ENCODE measurements around the gene ANKRD33B. TPM values are rescaled to one million over a fixed set of nuclear protein-coding genes. Genes with fewer than 3 reads are reported as not detected.
A peak's percentile ranks its signal among the peaks of the same experiment; 100 is the strongest.

The ANKRD33B gene
- total and polyA plus RNA-seq, 9 of the 15 experiments (the other 6 are each of a cell fraction or from before 2014, with no cell fraction given) = 0.10 to 1.7 (median 0.40) TPM

DNA sequence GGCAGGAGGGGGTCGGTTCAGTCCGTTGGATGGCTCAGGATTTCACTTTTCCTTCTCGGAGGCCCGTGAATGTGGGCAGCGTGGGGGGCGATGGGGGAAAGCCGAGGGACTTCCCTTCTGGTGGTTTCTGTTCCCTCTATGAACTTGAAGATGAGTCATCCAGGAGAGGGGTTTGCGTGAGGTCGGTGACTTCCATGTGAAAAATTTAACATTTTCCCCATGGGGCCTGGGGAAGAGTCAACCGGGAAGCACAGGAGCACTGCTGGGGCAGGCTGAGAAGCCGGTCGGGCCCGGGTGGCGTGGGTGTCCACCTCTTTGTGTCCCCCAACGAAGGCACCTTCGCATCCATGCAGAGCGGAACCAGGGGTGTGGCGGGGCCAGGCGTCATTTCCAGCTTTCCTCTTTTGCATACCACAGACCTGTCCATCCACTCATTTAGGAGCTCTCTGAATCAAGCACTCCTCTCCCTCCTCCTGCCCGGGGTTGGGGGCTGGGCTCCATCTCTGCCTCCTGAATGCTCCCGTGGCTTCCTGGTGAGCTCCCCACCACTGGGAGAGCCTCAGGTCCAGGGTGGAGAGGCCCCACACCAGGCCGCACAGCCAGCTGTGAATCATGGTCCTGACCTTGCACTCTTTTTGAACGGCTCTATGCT, 68.4 kb downstream of the ANKRD33B start (continued):
- TF ChIP-seq, protein P1, sequence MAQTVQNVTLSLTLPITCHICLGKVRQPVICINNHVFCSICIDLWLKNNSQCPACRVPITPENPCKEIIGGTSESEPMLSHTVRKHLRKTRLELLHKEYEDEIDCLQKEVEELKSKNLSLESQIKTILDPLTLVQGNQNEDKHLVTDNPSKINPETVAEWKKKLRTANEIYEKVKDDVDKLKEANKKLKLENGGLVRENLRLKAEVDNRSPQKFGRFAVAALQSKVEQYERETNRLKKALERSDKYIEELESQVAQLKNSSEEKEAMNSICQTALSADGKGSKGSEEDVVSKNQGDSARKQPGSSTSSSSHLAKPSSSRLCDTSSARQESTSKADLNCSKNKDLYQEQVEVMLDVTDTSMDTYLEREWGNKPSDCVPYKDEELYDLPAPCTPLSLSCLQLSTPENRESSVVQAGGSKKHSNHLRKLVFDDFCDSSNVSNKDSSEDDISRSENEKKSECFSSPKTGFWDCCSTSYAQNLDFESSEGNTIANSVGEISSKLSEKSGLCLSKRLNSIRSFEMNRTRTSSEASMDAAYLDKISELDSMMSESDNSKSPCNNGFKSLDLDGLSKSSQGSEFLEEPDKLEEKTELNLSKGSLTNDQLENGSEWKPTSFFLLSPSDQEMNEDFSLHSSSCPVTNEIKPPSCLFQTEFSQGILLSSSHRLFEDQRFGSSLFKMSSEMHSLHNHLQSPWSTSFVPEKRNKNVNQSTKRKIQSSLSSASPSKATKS (CRISPR knock-in tag; IDR thresholded peaks at IDR 0.05) = no peak
- no peak for TF ChIP-seq PHB (CRISPR knock-in tag; IDR thresholded peaks at IDR 0.05)
- TF ChIP-seq MYBL2 (IDR thresholded peaks at IDR 0.05; ENCODE audit: low read depth) = no peak
- TF ChIP-seq MYBL2 (CRISPR knock-in tag; IDR thresholded peaks at IDR 0.05; ENCODE audit: borderline replicate concordance) = no peak
- TF ChIP-seq, protein P2, sequence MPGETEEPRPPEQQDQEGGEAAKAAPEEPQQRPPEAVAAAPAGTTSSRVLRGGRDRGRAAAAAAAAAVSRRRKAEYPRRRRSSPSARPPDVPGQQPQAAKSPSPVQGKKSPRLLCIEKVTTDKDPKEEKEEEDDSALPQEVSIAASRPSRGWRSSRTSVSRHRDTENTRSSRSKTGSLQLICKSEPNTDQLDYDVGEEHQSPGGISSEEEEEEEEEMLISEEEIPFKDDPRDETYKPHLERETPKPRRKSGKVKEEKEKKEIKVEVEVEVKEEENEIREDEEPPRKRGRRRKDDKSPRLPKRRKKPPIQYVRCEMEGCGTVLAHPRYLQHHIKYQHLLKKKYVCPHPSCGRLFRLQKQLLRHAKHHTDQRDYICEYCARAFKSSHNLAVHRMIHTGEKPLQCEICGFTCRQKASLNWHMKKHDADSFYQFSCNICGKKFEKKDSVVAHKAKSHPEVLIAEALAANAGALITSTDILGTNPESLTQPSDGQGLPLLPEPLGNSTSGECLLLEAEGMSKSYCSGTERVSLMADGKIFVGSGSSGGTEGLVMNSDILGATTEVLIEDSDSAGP (CRISPR knock-in tag; IDR thresholded peaks at IDR 0.05) = no peak
- no peak for TF ChIP-seq PHTF2 (CRISPR knock-in tag; IDR thresholded peaks at IDR 0.05)
- TF ChIP-seq EZH2 (IDR thresholded peaks at IDR 0.05; ENCODE audit: borderline replicate concordance, low read depth, low read length) = no peak
- no peak for TF ChIP-seq COPS2 (conservative IDR thresholded peaks at IDR 0.05)
- TF ChIP-seq USF2 (CRISPR knock-in tag; IDR thresholded peaks at IDR 0.05) = no peak
- TF ChIP-seq IRF1 (CRISPR knock-in tag; IDR thresholded peaks at IDR 0.05; ENCODE audit: borderline replicate concordance) = no peak
- TF ChIP-seq JUND (IDR thresholded peaks at IDR 0.05; ENCODE audit: borderline replicate concordance, low read depth, low read length) = peak; percentile 50; the same call in 1 of the 2 replicates
- TF ChIP-seq JUND (tag; IDR thresholded peaks at IDR 0.05; ENCODE audit: borderline replicate concordance, low read depth, low read length) = no peak
- no peak for TF ChIP-seq NFE2L1 (tag; IDR thresholded peaks at IDR 0.05; ENCODE audit: borderline replicate concordance, low read depth)
- no peak for TF ChIP-seq ZNF133 (CRISPR knock-in tag; IDR thresholded peaks at IDR 0.05)
- TF ChIP-seq CXXC5 (CRISPR knock-in tag; IDR thresholded peaks at IDR 0.05) = no peak
- TF ChIP-seq CHD1 (IDR thresholded peaks at IDR 0.05; ENCODE audit: low read length) = no peak
- no peak for TF ChIP-seq ZNF408 (CRISPR knock-in tag; IDR thresholded peaks at IDR 0.05; ENCODE audit: low read depth)
- TF ChIP-seq, protein P3, sequence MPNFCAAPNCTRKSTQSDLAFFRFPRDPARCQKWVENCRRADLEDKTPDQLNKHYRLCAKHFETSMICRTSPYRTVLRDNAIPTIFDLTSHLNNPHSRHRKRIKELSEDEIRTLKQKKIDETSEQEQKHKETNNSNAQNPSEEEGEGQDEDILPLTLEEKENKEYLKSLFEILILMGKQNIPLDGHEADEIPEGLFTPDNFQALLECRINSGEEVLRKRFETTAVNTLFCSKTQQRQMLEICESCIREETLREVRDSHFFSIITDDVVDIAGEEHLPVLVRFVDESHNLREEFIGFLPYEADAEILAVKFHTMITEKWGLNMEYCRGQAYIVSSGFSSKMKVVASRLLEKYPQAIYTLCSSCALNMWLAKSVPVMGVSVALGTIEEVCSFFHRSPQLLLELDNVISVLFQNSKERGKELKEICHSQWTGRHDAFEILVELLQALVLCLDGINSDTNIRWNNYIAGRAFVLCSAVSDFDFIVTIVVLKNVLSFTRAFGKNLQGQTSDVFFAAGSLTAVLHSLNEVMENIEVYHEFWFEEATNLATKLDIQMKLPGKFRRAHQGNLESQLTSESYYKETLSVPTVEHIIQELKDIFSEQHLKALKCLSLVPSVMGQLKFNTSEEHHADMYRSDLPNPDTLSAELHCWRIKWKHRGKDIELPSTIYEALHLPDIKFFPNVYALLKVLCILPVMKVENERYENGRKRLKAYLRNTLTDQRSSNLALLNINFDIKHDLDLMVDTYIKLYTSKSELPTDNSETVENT (CRISPR knock-in tag; IDR thresholded peaks at IDR 0.05) = no peak
- TF ChIP-seq RUNX1 (IDR thresholded peaks at IDR 0.05; ENCODE audit: low read depth) = no peak
- TF ChIP-seq ZNF668 (CRISPR knock-in tag; IDR thresholded peaks at IDR 0.05) = no peak

Data from K562 (cell line).